ENCODE data around the gene ZMYND12. TPM values are rescaled to one million over a fixed set of nuclear protein-coding genes. Genes with fewer than 3 reads are reported as not detected.

The ZMYND12 gene
- total RNA-seq (0.33 TPM in 1 of 2 replicates, not detected in the other), polyA plus RNA-seq (0.40 and 0.94 TPM in 2 replicates), polyA minus RNA-seq (0.89 and 1.3 TPM in 2 replicates), Bru-seq, nascent RNA (percentile 19 among the genes with signal in this experiment), BruChase-seq, experiment 1, labeled RNA remaining after a 6-hour chase (percentile 12 among the genes with signal in this experiment), BruChase-seq, experiment 2, labeled RNA remaining after a 2-hour chase (percentile 9 among the genes with signal in this experiment)
- polyA plus RNA-seq (2011; cell fraction: cytosol; rRNA removed), result 0.47 and 0.83 TPM in 2 replicates
- polyA plus RNA-seq (2011; cell fraction: nucleus; rRNA removed), result 0.29 and 0.38 TPM in 2 replicates
- 0.19 TPM in 1 of 2 replicates, not detected in the other for polyA plus RNA-seq (2012)
- not detected for polyA minus RNA-seq (2011; cell fraction: cytosol; rRNA and poly(A)+ RNA removed)
- 0.29 TPM in 2 replicates for polyA minus RNA-seq (2011; cell fraction: nucleus; rRNA and poly(A)+ RNA removed)
- long read RNA-seq, result 0 reads

- no peaks in the 10 kb centered on the region for H3K36me3 ChIP-seq (ENCODE audit: control insufficient read depth in 2 of 2, extremely low read depth in 1 of 2, insufficient read depth in 2 of 2, low read length in 2 of 2)
- ChIA-PET POLR2A (no interaction called here), CTCF (interaction anchor here (1.0 to 1.6 kb wide), 4 partner anchors 29 to 234 kb away, joined by 3 to 6 read pairs (median 4); no protein-coding TSS in a partner anchor)
- H3K27me3 ChIP-seq (ENCODE audit: control insufficient read depth in 2 of 2, insufficient read depth in 2 of 2, low read length in 2 of 2), result no peaks in the 10 kb centered on the region
- H3K4me1 ChIP-seq (ENCODE audit: control insufficient read depth, extremely low read depth, insufficient read depth, low read length), result peaks cover 5% of the 10 kb centered on the region
- no peaks in the 10 kb centered on the region for H4K20me1 ChIP-seq (replicated peaks; ENCODE audit: control insufficient read depth, extremely low read depth, insufficient read depth, low read length)
- H3K4me3 ChIP-seq (replicated peaks in 1 of 3; ENCODE audit: insufficient read depth in 1 of 3, low read depth in 1 of 3, low read length in 3 of 3), result peak within 1 kb of the TSS; percentile 29 to 62 (median 59)
- H3K79me2 ChIP-seq (ENCODE audit: control insufficient read depth, insufficient read depth, low read length), result no peaks in the 10 kb centered on the region
- intact Hi-C loops (cut with micrococcal nuclease) (loop anchor here (2.0 to 5.0 kb wide), 3 partner anchors 15 to 311 kb away; partner anchors contain the start of genes C1orf50 and P3H1), dilution Hi-C loops (cut with MboI; ENCODE audit: extremely low pct_ligation_motif_present, low sequenced_read_pairs) (no loop called here)
- H3K9ac ChIP-seq (replicated peaks; ENCODE audit: extremely low read depth, insufficient read depth, low read length), result peak within 1 kb of the TSS; percentile 76
- H3K9me1 ChIP-seq (replicated peaks; ENCODE audit: control insufficient read depth, extremely low read depth, insufficient read depth, low read length), result no peaks in the 10 kb centered on the region
- no peaks in the 10 kb centered on the region for H3K9me3 ChIP-seq (replicated peaks; ENCODE audit: control insufficient read depth, insufficient read depth, low read length)
- BruUV-seq (replicated peaks), result TSS peak; percentile 81
- FAIRE-seq (peak; percentile 86), DNase-seq (ENCODE audit: low read depth, low spot score) (peak; percentile 88)
- peak within 1 kb of the TSS; percentile 46 for H3K27ac ChIP-seq (ENCODE audit: insufficient read depth, low read depth, low read length)
- TF ChIP-seq POLR2A (IDR thresholded peaks at IDR 0.05; ENCODE audit: low read depth, low read length), result peak; percentile 89
- TF ChIP-seq MAX (IDR thresholded peaks at IDR 0.05; ENCODE audit: insufficient read depth, insufficient read length), result peak; percentile 54
- TF ChIP-seq GATA2 (IDR thresholded peaks at IDR 0.05; ENCODE audit: insufficient read depth, insufficient read length, low read depth, low read length), result no peak
- TF ChIP-seq EZH2 (IDR thresholded peaks at IDR 0.05; ENCODE audit: borderline replicate concordance, low read depth, low read length, severe bottlenecking), result no peak
- TF ChIP-seq POLR2AphosphoS5 (IDR thresholded peaks at IDR 0.05; ENCODE audit: insufficient read depth, low read depth, low read length), result peak; percentile 92
- no peak for TF ChIP-seq FOS (IDR thresholded peaks at IDR 0.05; ENCODE audit: borderline replicate concordance, insufficient read depth, low read length)
- TF ChIP-seq MYC (IDR thresholded peaks at IDR 0.05; ENCODE audit: low read depth, low read length), result no peak
- no peak for TF ChIP-seq JUN (IDR thresholded peaks at IDR 0.05; ENCODE audit: borderline replicate concordance, insufficient read depth, insufficient read length, low read depth)
- no peak for TF ChIP-seq CTCF (IDR thresholded peaks at IDR 0.05; ENCODE audit: extremely low read depth in 1 of 2, insufficient read depth in 1 of 2, low read depth in 1 of 2, low read length in 2 of 2)
- H3K4me2 ChIP-seq (ENCODE audit: insufficient read depth, low read length), result peak within 1 kb of the TSS; percentile 56
- peak within 1 kb of the TSS; percentile 94 for H2AFZ ChIP-seq (ENCODE audit: low read depth, low read length)
Measured at GRCh38 chr1:42456010-42456753, at the start of gene ZMYND12, which contains the start of gene PPCS. TSS of gene ZMYND12 (minus strand) at chr1:42456022. CDS start at chr1:42455997, 25 bp downstream. TSS of gene PPCS (plus strand) at chr1:42456543. CDS start at chr1:42456566, 23 bp downstream.
